ENCODE data around the gene MR1. TPM values are rescaled to one million over a fixed set of nuclear protein-coding genes. Genes with fewer than 3 reads are reported as not detected.

MR1 gene
- total RNA-seq, result 10 to 100 TPM in 1 of 3 donors, 1 to 10 TPM in 2; 3.3 to 14.6 (median 7.4) TPM
- long read RNA-seq, donor 1, full-length matches to known transcripts, result 7 of 13 reads
- long read RNA-seq, donor 1, partial matches to known transcripts, result 0 of 13 reads
- long read RNA-seq, donor 1, other reads (novel, unspliced or antisense), result 6 of 13 reads
- long read RNA-seq, donor 2, full-length matches to known transcripts, result 3 of 5 reads
- long read RNA-seq, donor 2, partial matches to known transcripts, result 1 of 5 reads
- long read RNA-seq, donor 2, other reads (novel, unspliced or antisense), result 1 of 5 reads

GRCh38 chr1:181033799-181034451 lies at the start of gene MR1:
MR1 (plus strand) TSS chr1:181033983; CDS start chr1:181034008, 25 bp downstream.
- Histone ChIP-seq H3K4me1 (ENCODE audit: low read depth) (peaks cover 6% of the 10 kb centered on the region), H3K36me3 (ENCODE audit: low read depth) (no peaks in the 10 kb centered on the region), H3K9me3 (no peaks in the 10 kb centered on the region), H3K4me3 (peak within 1 kb of the TSS; percentile 5)
- TF ChIP-seq, protein P1, sequence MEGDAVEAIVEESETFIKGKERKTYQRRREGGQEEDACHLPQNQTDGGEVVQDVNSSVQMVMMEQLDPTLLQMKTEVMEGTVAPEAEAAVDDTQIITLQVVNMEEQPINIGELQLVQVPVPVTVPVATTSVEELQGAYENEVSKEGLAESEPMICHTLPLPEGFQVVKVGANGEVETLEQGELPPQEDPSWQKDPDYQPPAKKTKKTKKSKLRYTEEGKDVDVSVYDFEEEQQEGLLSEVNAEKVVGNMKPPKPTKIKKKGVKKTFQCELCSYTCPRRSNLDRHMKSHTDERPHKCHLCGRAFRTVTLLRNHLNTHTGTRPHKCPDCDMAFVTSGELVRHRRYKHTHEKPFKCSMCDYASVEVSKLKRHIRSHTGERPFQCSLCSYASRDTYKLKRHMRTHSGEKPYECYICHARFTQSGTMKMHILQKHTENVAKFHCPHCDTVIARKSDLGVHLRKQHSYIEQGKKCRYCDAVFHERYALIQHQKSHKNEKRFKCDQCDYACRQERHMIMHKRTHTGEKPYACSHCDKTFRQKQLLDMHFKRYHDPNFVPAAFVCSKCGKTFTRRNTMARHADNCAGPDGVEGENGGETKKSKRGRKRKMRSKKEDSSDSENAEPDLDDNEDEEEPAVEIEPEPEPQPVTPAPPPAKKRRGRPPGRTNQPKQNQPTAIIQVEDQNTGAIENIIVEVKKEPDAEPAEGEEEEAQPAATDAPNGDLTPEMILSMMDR (IDR thresholded peaks at IDR 0.05), result no peak
- DNase-seq (peak in 1 of 3 donors; percentile 49), ATAC-seq (peak; percentile 92)
- intact Hi-C loops (cut with DNase I, micrococcal nuclease), result no loop called here

- ATAC-seq (no peak), DNase-seq (no peak)
- no peaks in the 10 kb centered on the region for H3K36me3 ChIP-seq (ENCODE audit: low read depth)
- TF ChIP-seq, protein P1 (IDR thresholded peaks at IDR 0.05), result no peak
- intact Hi-C loops (cut with DNase I, micrococcal nuclease), result no loop called here
- H3K4me1 ChIP-seq (ENCODE audit: low read depth), result no peaks in the 10 kb centered on the region
- H3K9me3 ChIP-seq, result no peaks in the 10 kb centered on the region
- no peak overlapping the region for H3K4me3 ChIP-seq
These were observed 45.5 kb upstream of the MR1 start for GRCh38 chr1:180988253-180988752.

DNA sequence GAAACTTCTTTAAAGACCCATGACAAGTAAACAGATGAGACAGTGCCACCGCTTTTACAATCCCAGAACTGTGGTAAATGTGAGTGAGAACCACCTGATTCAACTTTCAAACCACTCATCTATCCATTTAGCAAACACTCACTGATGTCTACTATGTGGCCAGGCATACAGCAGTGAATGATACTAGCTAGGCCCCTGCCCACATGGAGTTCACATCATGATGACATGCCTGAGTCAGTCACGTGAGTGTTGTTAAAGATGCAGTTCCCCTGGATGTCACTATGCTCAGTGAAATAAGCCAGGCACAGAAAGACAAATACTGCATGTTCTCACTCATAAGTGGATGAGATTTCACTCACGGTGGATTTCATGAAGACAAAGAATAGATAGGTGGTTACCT lies 39.5 kb upstream of the MR1 start:
- Histone ChIP-seq H3K9me3 (no peaks in the 10 kb centered on the region), H3K36me3 (ENCODE audit: low read depth) (no peaks in the 10 kb centered on the region), H3K4me1 (ENCODE audit: low read depth) (no peaks in the 10 kb centered on the region), H3K4me3 (no peak overlapping the region)
- TF ChIP-seq, protein P1 (IDR thresholded peaks at IDR 0.05), result no peak
- ATAC-seq, result no peak
- intact Hi-C loops (cut with DNase I, micrococcal nuclease), result no loop called here
- DNase-seq, result no peak

GRCh38 chr1:180997843-180998504 lies 35.8 kb upstream of the MR1 start:
- Histone ChIP-seq H3K4me1 (ENCODE audit: low read depth) (no peaks in the 10 kb centered on the region), H3K4me3 (no peak overlapping the region), H3K9me3 (no peaks in the 10 kb centered on the region), H3K36me3 (ENCODE audit: low read depth) (no peaks in the 10 kb centered on the region)
- intact Hi-C loops (cut with DNase I, micrococcal nuclease), result no loop called here
- no peak for ATAC-seq
- TF ChIP-seq, protein P1 (IDR thresholded peaks at IDR 0.05), result no peak
- DNase-seq, result no peak

DNA sequence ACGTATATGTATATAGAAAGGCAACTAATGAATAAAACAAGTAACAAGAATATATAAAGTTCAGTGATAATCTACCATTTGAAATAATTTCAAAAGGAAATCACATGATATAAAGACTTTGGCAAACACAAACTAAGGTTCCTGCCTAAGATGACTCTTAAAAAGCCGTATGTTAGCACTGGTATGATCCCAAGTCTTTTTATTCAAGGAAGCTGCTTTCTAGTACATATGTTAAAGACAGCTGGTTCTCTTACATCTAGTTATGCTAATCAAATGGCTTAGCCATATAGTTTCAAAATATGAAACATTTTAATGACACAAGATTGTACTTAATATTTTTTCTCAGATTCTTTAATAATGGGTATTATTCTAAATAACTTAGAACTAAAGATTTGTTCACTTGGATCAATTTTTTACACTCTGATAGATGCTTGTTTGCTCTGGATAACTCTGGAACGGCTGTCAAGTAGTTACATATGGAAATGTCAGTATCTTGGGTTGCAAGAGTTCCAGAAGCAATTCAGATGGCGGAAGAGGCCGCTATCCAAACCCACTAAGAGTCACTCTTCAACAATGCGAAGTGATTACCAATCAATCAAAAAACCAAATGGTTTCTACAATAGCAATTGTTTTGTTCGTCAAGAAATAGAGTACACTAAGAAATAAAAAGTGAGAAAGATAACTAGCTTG lies 32.5 kb upstream of the MR1 start:
- H3K4me3 ChIP-seq, result no peak overlapping the region
- H3K9me3 ChIP-seq, result no peaks in the 10 kb centered on the region
- TF ChIP-seq, protein P1 (IDR thresholded peaks at IDR 0.05), result no peak
- DNase-seq, result no peak
- no peaks in the 10 kb centered on the region for H3K36me3 ChIP-seq (ENCODE audit: low read depth)
- ATAC-seq, result no peak
- no peaks in the 10 kb centered on the region for H3K4me1 ChIP-seq (ENCODE audit: low read depth)
- intact Hi-C loops (cut with DNase I, micrococcal nuclease), result no loop called here

Data from mucosa of descending colon (tissue), 3 donors.